Peyer's patch (tissue), 4 donors: Measurements from ENCODE around the gene TENT5C. TPM values are rescaled to one million over a fixed set of nuclear protein-coding genes. Genes with fewer than 3 reads are reported as not detected.

ENCODE experiments used
- DNase-seq, 3 donors: peaks; one replicate each; pipeline ENCODE4 v3.0.0-alpha.2; 2017 to 2019
- H3K27ac ChIP-seq, 4 donors: fragments of 200-600 bp; sonication (generic); one replicate each; pipeline ENCODE4 v1.5.1; 2016 to 2019
- H3K27me3 ChIP-seq, 2 donors: fragments of 200-600 bp; sonication (generic); one replicate each; pipeline ENCODE4 v1.5.1; 2019
- H3K36me3 ChIP-seq, 3 donors: fragments of 200-600 bp; sonication (generic); one replicate each; pipeline ENCODE4 v1.5.1; 2016 to 2019
- H3K4me1 ChIP-seq, 4 donors: fragments of 200-600 bp; sonication (generic); one replicate each; pipeline ENCODE4 v1.5.1; 2016 to 2019
- H3K4me3 ChIP-seq, 4 donors: fragments of 200-600 bp; sonication (generic); 1 replicate in 3 of 4; 2 replicates in 1 of 4; pipeline ENCODE4 v1.5.1; 2016 to 2019; ENCODE audit warnings: mild to moderate bottlenecking in 1 of 4
- H3K9me3 ChIP-seq, 4 donors: fragments of 200-600 bp; sonication (generic); one replicate each; pipeline ENCODE4 v1.5.1; 2016 to 2019; ENCODE audit warnings: mild to moderate bottlenecking in 1 of 4
- CTCF ChIP-seq, 6 experiments: fragments of 450-650 bp in 4 of 6; fragments of 200-600 bp in 2 of 6; sonication (generic) in 1 of 6; IDR thresholded peaks; one replicate each; pipeline ENCODE4 v1.5.1; 2017 to 2019; ENCODE audit warnings: antibody characterized with exemption in 6 of 6, mild to moderate bottlenecking in 3 of 6, moderate library complexity in 1 of 6
- POLR2A ChIP-seq, 2 donors: fragments of 450-650 bp; IDR thresholded peaks; one replicate each; pipeline ENCODE4 v1.5.1; 2017; ENCODE audit warnings: antibody characterized with exemption in 2 of 2, mild to moderate bottlenecking in 2 of 2, moderate library complexity in 2 of 2
- total RNA-seq, 4 donors: library from RNA; depleted of rRNA; stranded (reverse); fragments of >200 nt; gene quantifications; one replicate each; pipeline ENCODE4 v1.1.0, GENCODE V29; 2016

The TENT5C gene
- total RNA-seq, 4 donors from 2014 or later = 6.4 to 20.6 (median 12.8) TPM

GRCh38 chr1:117607471-117607870, 1.6 kb downstream of the TENT5C start:
- H3K9me3 ChIP-seq = no peaks in the 10 kb centered on the region
- TF ChIP-seq POLR2A (IDR thresholded peaks at IDR 0.05) (no peak), CTCF (IDR thresholded peaks at IDR 0.05) (no peak)
- no peaks in the 10 kb centered on the region for H3K36me3 ChIP-seq
- H3K27ac ChIP-seq = peak overlapping the region; percentile 83 to 94 (median 88)
- peak in 2 of 3 donors; percentile 74 to 85 for DNase-seq
- peaks cover 0 to 15% (median 0%) of the 10 kb centered on the region in 4 donors for H3K4me1 ChIP-seq
- peak overlapping the region; percentile 73 to 90 (median 80) for H3K4me3 ChIP-seq
- H3K27me3 ChIP-seq = no peaks in the 10 kb centered on the region

GRCh38 chr1:117608115-117608615, 2.3 kb downstream of the TENT5C start:
- TF ChIP-seq POLR2A (IDR thresholded peaks at IDR 0.05) (no peak), CTCF (IDR thresholded peaks at IDR 0.05) (peak in 1 of 6 experiments; percentile 0)
- Histone ChIP-seq H3K36me3 (no peaks in the 10 kb centered on the region), H3K4me1 (peaks cover 0 to 20% (median 3%) of the 10 kb centered on the region in 4 donors), H3K27ac (peak overlapping the region in 1 of 4 donors; percentile 94), H3K4me3 (peak overlapping the region in 2 of 4 donors; percentile 6 to 90), H3K27me3 (no peaks in the 10 kb centered on the region), H3K9me3 (no peaks in the 10 kb centered on the region)
- peak in 1 of 3 donors; percentile 12 for DNase-seq

GRCh38 chr1:117608758-117609157, 2.9 kb downstream of the TENT5C start:
- TF ChIP-seq POLR2A (IDR thresholded peaks at IDR 0.05) = no peak
- TF ChIP-seq CTCF (IDR thresholded peaks at IDR 0.05) = no peak
- no peaks in the 10 kb centered on the region for H3K27me3 ChIP-seq
- DNase-seq = no peak
- peaks cover 0 to 26% (median 4%) of the 10 kb centered on the region in 4 donors for H3K4me1 ChIP-seq
- no peaks in the 10 kb centered on the region for H3K9me3 ChIP-seq
- no peaks in the 10 kb centered on the region for H3K36me3 ChIP-seq
- H3K27ac ChIP-seq = no peak overlapping the region
- H3K4me3 ChIP-seq = no peak overlapping the region

- TF ChIP-seq POLR2A (IDR thresholded peaks at IDR 0.05) (no peak), CTCF (IDR thresholded peaks at IDR 0.05) (no peak)
- peak overlapping the region in 1 of 4 donors; percentile 11 for H3K27ac ChIP-seq
- no peaks in the 10 kb centered on the region for H3K27me3 ChIP-seq
- H3K9me3 ChIP-seq = no peaks in the 10 kb centered on the region
- H3K4me3 ChIP-seq = no peak overlapping the region
- no peaks in the 10 kb centered on the region for H3K36me3 ChIP-seq
- DNase-seq = peak in 1 of 3 donors; percentile 10
- peaks cover 0 to 28% (median 5%) of the 10 kb centered on the region in 4 donors for H3K4me1 ChIP-seq
These were observed 3.6 kb downstream of the TENT5C start for GRCh38 chr1:117609471-117609911.

- no peak for DNase-seq
- Histone ChIP-seq H3K4me3 (no peak overlapping the region), H3K4me1 (peaks cover 0 to 28% (median 5%) of the 10 kb centered on the region in 4 donors), H3K27me3 (no peaks in the 10 kb centered on the region), H3K36me3 (no peaks in the 10 kb centered on the region), H3K9me3 (no peaks in the 10 kb centered on the region), H3K27ac (no peak overlapping the region)
- TF ChIP-seq POLR2A (IDR thresholded peaks at IDR 0.05) (no peak), CTCF (IDR thresholded peaks at IDR 0.05) (no peak)
These were observed 4.2 kb downstream of the TENT5C start for GRCh38 chr1:117610036-117610435.
